ENCODE data around the gene POFUT1.
A peak's percentile ranks its signal among the peaks of the same experiment; 100 is the strongest.
"Not testable (repeated sequence)": the region's sequence is repeated elsewhere in the genome, so short reads cannot be mapped to it uniquely, and the experiment has no call there.

POFUT1 gene

GRCh38 chr20:32189691-32190615, 17.7 kb upstream of the POFUT1 start:
- peak; percentile 46 for DNase-seq

DNA sequence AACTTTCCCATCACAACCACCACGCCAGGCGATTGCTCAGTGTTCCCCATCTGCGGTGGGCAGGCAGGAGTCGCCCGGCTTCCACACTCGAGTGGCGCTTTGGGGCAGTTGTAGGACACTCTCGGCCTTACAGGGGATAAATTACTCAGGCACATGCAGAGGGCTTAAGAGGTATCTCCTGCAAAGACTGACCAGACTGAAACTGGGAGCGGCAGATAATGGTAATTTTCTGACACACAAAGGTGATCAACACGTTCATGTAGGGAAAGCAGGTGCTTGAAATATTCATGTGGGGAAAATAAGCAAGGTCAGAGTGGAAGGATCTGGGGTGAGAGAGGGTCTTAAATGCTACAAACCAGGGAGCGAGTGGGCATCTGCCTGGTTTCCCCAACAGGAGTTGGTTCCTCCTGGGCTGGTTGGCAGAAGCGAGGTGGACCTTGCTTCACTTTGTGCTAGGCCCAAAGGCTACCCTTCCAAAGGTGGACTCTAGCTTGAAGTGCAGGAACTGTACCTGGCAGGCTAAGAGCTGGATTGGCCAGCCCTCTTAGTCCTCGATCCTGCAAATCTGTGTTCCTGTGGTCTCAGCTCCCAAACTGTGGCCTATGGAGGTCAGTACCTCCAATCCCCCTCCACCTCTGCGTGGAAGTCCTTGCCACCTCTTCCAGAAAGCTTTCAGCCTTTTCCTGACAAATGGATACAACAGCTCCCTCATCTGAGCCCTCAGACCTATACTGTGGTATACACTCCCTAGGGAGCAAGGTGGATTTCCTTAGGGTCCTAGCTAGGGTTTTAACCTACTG, 16.9 kb upstream of the POFUT1 start:
- peak; percentile 46 for DNase-seq

- DNase-seq, result no peak
Observed at GRCh38 chr20:32191422-32191821, 16.3 kb upstream of the POFUT1 start.

DNA sequence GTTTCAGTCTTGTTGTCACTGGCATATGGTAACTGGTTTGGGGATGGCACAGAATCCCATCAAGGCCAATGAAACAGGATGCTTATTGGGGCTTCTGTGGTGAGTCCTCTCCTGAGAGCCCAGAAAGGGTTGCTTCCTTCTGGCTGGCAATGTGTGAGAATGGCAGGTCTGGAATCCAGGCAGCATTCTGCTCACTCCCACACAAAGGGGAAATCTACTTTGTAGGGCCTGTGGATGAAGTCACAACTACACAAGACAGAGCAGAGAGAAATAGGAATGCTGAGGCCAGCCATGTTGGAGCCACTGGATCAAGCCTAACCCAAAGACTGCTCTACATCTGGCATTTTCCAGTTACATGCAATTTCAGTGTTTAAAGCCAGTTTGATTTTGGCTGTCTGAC, 15.8 kb upstream of the POFUT1 start:
- no peak for DNase-seq

DNA sequence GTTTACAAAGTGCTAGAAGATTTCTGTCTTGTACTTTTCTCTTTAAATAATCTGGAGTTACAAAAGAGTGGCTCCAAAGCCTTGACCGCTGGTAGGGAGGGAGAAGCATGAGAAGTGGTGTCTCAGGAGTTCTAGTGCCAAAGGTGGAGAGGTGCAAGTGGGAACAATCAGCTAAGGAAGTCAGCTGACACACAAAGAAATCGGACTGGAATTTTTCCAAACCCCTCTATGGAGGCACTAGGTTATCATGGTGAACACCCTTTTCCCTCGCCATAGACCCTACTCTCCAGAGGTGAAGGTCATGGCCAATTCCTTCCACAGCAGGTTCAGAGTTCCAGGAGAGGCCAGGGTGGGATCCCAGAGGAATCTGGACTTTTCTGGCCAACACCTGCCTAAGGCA, 15.0 kb upstream of the POFUT1 start:
- DNase-seq, result no peak

- DNase-seq, result not testable (repeated sequence)
Observed at GRCh38 chr20:32193336-32193735, 14.3 kb upstream of the POFUT1 start.

DNA sequence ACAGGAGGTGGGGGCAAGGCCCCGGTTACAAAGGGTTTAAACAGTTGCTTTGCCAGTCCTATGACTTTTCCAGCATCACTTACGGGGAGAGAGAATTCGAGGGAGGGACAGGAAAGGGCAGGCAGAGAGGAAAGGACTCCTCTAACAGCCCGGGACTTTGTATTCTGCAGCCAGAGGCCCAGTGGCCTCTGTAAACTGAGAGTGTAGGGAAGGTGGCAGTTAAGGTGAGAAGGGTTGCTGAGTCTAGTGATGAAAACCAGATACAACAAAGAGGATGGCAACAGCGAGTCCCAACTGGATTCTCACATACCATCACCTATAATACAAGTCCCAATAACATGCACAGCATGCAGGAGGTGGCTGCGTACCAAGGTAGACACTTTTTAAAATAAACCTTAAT, 13.7 kb upstream of the POFUT1 start:
- no peak for DNase-seq

DNA sequence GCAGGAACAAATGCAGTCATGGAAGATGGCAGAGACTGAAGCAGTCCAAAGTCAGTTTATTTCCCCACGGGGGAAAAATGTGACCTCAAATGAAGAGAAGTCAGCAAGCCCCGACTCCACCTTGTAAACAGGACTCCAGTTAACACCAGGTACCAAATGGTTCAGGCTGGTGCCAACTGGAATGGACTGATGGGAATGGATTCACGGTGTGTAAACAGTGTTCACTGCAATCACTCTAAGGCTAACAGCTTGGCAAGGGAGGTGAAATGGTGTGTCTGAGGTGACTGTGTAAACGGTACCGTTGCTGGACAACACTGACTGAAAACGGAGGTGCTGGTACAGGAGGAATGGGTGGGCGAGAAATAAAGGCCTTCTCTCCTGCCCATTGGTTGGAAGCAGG, 12.1 kb upstream of the POFUT1 start:
- no peak for DNase-seq

DNA sequence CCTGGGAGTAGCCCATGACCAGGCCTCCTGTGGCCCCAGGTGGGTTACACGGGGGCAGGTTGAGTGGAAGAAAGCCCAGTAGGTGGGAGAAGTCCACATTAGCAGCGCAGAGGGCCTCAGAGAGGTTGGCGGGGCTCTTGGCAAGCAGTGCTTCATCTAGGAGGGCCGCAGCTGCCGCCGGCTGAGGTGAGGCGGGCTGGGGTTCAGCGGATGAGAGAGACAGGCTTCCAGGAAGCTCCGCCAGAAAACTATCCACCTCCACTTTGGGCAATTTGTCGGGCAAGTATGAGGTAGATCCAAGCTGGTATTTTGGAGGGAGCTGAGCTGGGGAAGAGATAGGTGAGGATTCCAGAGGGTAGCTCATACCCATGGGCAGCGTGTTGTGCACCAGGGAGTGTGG, 11.1 kb upstream of the POFUT1 start:
- not testable (repeated sequence) for DNase-seq

DNA sequence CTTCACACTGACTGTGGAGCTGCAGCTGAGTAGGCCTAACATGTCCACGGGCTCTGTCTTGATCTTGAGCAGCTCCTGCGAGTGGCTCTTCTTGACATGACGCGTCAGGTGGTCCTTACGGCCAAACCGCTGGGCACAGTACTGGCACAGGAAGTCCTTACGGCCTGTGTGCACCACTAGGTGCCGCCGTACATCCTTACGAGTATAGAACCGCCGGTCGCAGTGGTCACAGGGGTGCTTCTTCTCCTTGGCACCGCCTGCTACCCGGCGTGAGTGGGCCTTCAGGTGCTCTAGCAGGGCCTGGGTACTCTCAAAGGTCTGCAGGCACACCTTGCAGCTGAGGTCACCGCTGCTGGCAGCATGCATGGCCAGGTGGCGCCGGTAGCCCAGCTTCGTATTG, 10.5 kb upstream of the POFUT1 start:
- DNase-seq, result not testable (repeated sequence)

DNA sequence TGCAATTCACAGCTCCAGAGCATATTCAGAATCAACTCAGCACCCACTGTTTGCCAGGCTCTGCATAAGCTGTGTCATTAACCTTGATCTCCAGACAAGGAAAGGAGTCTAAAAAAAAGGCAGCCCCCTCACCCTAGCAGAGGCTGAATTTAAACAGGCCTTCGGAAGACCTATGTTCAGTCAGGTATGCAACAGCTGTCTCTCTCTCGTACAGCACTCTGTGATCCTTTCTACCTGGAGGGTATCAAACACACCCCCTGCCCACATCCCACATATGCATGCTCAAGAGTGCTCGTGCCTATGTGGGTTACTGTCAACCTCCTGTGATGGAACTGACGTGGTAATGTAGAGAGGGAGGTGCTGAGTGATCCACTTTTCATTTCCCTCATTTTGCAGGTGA, 8.7 kb upstream of the POFUT1 start:
- no peak for DNase-seq

GRCh38 chr20:32201296-32201976, 6.2 kb upstream of the POFUT1 start:
- no peak for DNase-seq

DNA sequence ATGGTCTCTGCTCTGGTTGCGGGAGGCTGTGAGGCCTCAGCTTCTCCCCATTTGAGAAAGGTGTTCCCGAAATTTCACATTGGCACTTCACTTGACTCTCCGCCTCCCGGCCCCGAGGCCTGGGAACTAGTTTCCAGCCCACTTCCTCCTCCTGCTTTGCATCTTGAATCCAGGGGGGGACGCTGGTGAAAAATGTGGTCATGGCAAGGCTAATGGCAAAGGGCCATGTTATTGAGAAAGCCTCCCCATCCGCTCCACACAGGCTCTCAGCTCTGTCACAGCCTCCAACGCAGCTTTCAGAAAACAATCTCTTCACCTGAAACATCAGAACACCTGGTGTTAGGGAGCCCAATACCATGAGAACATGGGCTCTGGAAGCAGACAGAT, 5.7 kb upstream of the POFUT1 start:
- no peak for DNase-seq

DNA sequence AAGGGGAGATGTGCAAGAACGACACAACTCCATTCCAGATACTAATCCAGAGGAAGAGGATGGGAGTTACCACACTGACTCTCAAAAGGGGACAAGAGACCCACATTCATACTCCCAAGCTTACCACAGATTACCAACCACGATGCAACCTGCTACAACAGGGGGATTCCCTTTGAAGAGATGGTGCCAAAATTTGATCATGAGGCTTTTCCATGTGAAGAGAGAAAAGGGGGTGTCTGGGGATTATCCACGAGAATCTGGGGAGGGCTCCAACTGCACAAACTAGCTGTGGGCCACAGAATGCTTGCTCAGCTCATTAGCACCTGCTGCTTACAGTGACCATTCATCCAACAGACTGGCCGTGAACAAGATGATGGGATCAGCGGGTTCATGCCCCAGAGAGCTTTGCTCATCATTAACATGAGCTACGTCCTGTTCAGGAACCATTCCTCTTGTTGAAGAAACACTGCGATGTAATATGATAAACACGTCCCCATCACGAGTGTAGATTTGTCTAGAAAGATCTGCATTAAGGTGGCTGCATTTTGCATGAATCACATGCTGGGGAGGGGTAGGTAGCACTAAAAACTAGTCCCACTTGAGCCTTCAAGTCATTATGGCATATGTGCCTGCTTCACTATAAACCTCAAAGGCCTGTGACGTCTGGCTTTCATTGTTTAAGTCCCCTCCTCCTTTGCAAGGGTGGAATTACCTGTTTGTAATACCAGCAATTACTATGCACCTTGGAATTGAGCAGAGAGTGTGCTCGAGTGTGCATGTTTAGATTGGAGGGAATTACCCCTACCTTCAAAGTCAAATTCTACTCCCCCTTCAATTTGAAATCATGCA, 4.1 kb upstream of the POFUT1 start:
- no peak for DNase-seq

GRCh38 chr20:32204205-32205109, 3.2 kb upstream of the POFUT1 start:
- DNase-seq, result no peak

- no peak for DNase-seq
Observed at GRCh38 chr20:32205110-32205842, 2.4 kb upstream of the POFUT1 start.

- DNase-seq, result no peak
Observed at GRCh38 chr20:32205843-32206759, 1.6 kb upstream of the POFUT1 start.

- no peak for DNase-seq
Observed at GRCh38 chr20:32206760-32207625, 687 bp upstream of the POFUT1 start.
